ENCODE data around the gene XPA. TPM values are rescaled to one million over a fixed set of nuclear protein-coding genes. Genes with fewer than 3 reads are reported as not detected.

XPA gene
- total and polyA plus RNA-seq, 2 of the 8 experiments (the other 6 are each of a cell fraction or from before 2014, with no cell fraction given): 0.24 to 2.6 TPM

GRCh38 chr9:97658707-97659106 lies 38.4 kb downstream of the XPA start (continued):
- TF ChIP-seq CHD7 (IDR thresholded peaks at IDR 0.05; ENCODE audit: insufficient replicate concordance, low read length) (no peak), ASH2L (IDR thresholded peaks at IDR 0.05; ENCODE audit: low read length) (no peak), EGR1 (IDR thresholded peaks at IDR 0.05; ENCODE audit: borderline replicate concordance, low read depth, low read length) (no peak), FOSL1 (IDR thresholded peaks at IDR 0.05; ENCODE audit: insufficient read depth, low read depth, low read length) (no peak), HDAC2 (IDR thresholded peaks at IDR 0.05; ENCODE audit: borderline replicate concordance in 1 of 2, low read depth in 2 of 2, low read length in 2 of 2) (no peak), CBX5 (IDR thresholded peaks at IDR 0.05; ENCODE audit: low read depth, low read length) (no peak), ATF3 (IDR thresholded peaks at IDR 0.05; ENCODE audit: insufficient read depth, low read depth, low read length) (no peak), EZH2 (IDR thresholded peaks at IDR 0.05; ENCODE audit: low read depth, low read length, severe bottlenecking) (no peak), RBBP5 (IDR thresholded peaks at IDR 0.05; ENCODE audit: borderline replicate concordance, low read depth, low read length) (no peak), HDAC6 (IDR thresholded peaks at IDR 0.05; ENCODE audit: low read depth, low read length) (no peak)
